Endothelial cell of umbilical vein (primary cell): ENCODE measurements around the gene FBXL3. TPM values are rescaled to one million over a fixed set of nuclear protein-coding genes. Genes with fewer than 3 reads are reported as not detected.

Experiments
- BruUV-seq: library from RNA; stranded (reverse); fragments of 400-500 nt; replicated peaks from 2 replicates; lab custom pipeline; 2021; lab: Mats Ljungman, UMichigan
- CTCF ChIA-PET: fragments of 300-600, 350-600 bp; sonication (Branson Sonifier 250); formaldehyde crosslinking; loops from one replicate; lab custom pipeline; 2021; ENCODE audit warnings: antibody characterized with exemption, inconsistent platforms; lab: Charles Lee
- POLR2A ChIA-PET: fragments of 300-600, 350-600 bp; sonication (Branson Sonifier 250); formaldehyde crosslinking; loops from one replicate; lab custom pipeline; 2021; ENCODE audit warnings: antibody characterized with exemption, inconsistent platforms; lab: Charles Lee
- DNase-seq: peaks from one replicate; pipeline ENCODE4 v3.0.0-alpha.2; 2011; ENCODE audit warnings: low read depth, low spot score
- FAIRE-seq: peaks from 2 replicates; lab custom pipeline; 2011; peaks lifted over from hg19 to GRCh38; lab: Jason Lieb, UNC
- H2AFZ ChIP-seq: 2 replicates; pipeline ENCODE4 v1.6.0; 2012; ENCODE audit warnings: low read depth, low read length, control low read depth, inconsistent platforms
- H3K27ac ChIP-seq: 2 replicates; pipeline ENCODE4 v1.5.1; 2011; ENCODE audit warnings: low read depth, mild to moderate bottlenecking, control low read depth, low read length, moderate library complexity; ENCODE audit not compliant: insufficient read depth
- H3K27me3 ChIP-seq, 2 experiments: 2 replicates each; pipeline versions ENCODE4 v1.6.0 to v1.6.1; 2011; ENCODE audit warnings: low read length in 2 of 2, mixed read lengths in 1 of 2; ENCODE audit not compliant: control insufficient read depth in 2 of 2, insufficient read depth in 2 of 2
- H3K36me3 ChIP-seq, 2 experiments: 2 replicates in 1 of 2; 3 replicates in 1 of 2; pipeline ENCODE4 v1.5.1; 2011; ENCODE audit warnings: low read length in 2 of 2, mild to moderate bottlenecking in 1 of 2, moderate library complexity in 1 of 2; ENCODE audit not compliant: control insufficient read depth in 2 of 2, insufficient read depth in 2 of 2; ENCODE audit errors: extremely low read depth in 1 of 2
- H3K4me1 ChIP-seq: 3 replicates; pipeline ENCODE4 v1.5.1; 2011; ENCODE audit warnings: mild to moderate bottlenecking, low read length; ENCODE audit not compliant: control insufficient read depth, insufficient read depth; ENCODE audit errors: extremely low read depth
- H3K4me2 ChIP-seq: 2 replicates; pipeline ENCODE4 v1.6.1; 2011; ENCODE audit warnings: low read length, control low read depth, mixed read lengths; ENCODE audit not compliant: insufficient read depth
- H3K4me3 ChIP-seq, 3 experiments: fragments of 200-600 bp in 1 of 3; sonication (generic), shearing (Covaris generic) in 1 of 3; replicated peaks in 1 of 3; 2 replicates each; pipeline ENCODE4 v1.5.1; 2011 to 2016; ENCODE audit warnings: control low read depth in 3 of 3, low read length in 3 of 3, mild to moderate bottlenecking in 2 of 3, inconsistent platforms in 1 of 3, low read depth in 1 of 3, moderate library complexity in 1 of 3; ENCODE audit not compliant: insufficient read depth in 1 of 3
- H3K79me2 ChIP-seq: 2 replicates; pipeline ENCODE4 v1.6.0; 2012; ENCODE audit warnings: low read length, inconsistent platforms; ENCODE audit not compliant: control insufficient read depth, insufficient read depth
- H3K9ac ChIP-seq: replicated peaks from 2 replicates; pipeline ENCODE3; 2011; ENCODE audit warnings: low read length, control low read depth; ENCODE audit not compliant: insufficient read depth; ENCODE audit errors: extremely low read depth
- H3K9me1 ChIP-seq: replicated peaks from 3 replicates; pipeline ENCODE4 v1.6.0; 2011; ENCODE audit warnings: mild to moderate bottlenecking, low read length; ENCODE audit not compliant: control insufficient read depth, insufficient read depth; ENCODE audit errors: extremely low read depth
- H3K9me3 ChIP-seq: replicated peaks from 2 replicates; pipeline ENCODE4 v1.5.1; 2012; ENCODE audit warnings: low read length, inconsistent platforms; ENCODE audit not compliant: control insufficient read depth, insufficient read depth
- H4K20me1 ChIP-seq: replicated peaks from 2 replicates; pipeline ENCODE3; 2011; ENCODE audit warnings: mild to moderate bottlenecking, low read length; ENCODE audit not compliant: control insufficient read depth, insufficient read depth; ENCODE audit errors: extremely low read depth
- EZH2 ChIP-seq: IDR thresholded peaks from 2 replicates; pipeline ENCODE4 v1.6.1; 2012; ENCODE audit warnings: borderline replicate concordance, low read depth, mild to moderate bottlenecking, moderate library complexity, low read length, inconsistent platforms; ENCODE audit not compliant: severe bottlenecking
- FOS ChIP-seq: IDR thresholded peaks from 2 replicates; pipeline ENCODE4 v1.6.1; 2011; ENCODE audit warnings: mild to moderate bottlenecking, low read length, moderate library complexity, borderline replicate concordance; ENCODE audit not compliant: insufficient read depth
- GATA2 ChIP-seq: IDR thresholded peaks from 2 replicates; pipeline ENCODE4 v1.7.0; 2011; ENCODE audit warnings: low read depth, mild to moderate bottlenecking, moderate library complexity, mixed read lengths, low read length; ENCODE audit not compliant: insufficient read length, insufficient read depth
- JUN ChIP-seq: IDR thresholded peaks from 2 replicates; pipeline ENCODE4 v1.6.1; 2011; ENCODE audit warnings: borderline replicate concordance, low read depth; ENCODE audit not compliant: insufficient read length, insufficient read depth
- MYC ChIP-seq: IDR thresholded peaks from one replicate; pipeline ENCODE4 v1.6.1; 2011; ENCODE audit warnings: mild to moderate bottlenecking, low read depth, low read length
- POLR2A ChIP-seq: IDR thresholded peaks from 2 replicates; pipeline ENCODE4 v1.6.1; 2012; ENCODE audit warnings: low read depth, mild to moderate bottlenecking, control low read depth, low read length
- POLR2AphosphoS5 ChIP-seq: IDR thresholded peaks from 2 replicates; pipeline ENCODE4 v1.6.1; 2012; ENCODE audit warnings: low read depth, mild to moderate bottlenecking, control low read depth, low read length, moderate library complexity; ENCODE audit not compliant: insufficient read depth
- dilution Hi-C: fragments of 300-500 bp; cut with MboI; formaldehyde crosslinking; loops from one replicate; pipeline ENCODE4 v1.15.0; 2019; ENCODE audit warnings: low sequenced_read_pairs; ENCODE audit not compliant: extremely low pct_ligation_motif_present
- intact Hi-C: fragments of 100-400 bp; cut with micrococcal nuclease; formaldehyde crosslinking; loops from one replicate; pipeline ENCODE4 v1.10.0; 2022
- polyA plus RNA-seq, 4 experiments: library from polyadenylated mRNA; depleted of rRNA in 3 of 4; stranded (reverse) in 3 of 4; unstranded in 1 of 4; fragments of >200 nt; gene quantifications; 2 replicates each; pipeline versions ENCODE4 v1.2.1 to v1.2.3, GENCODE V29; 2011 to 2012; ENCODE audit warnings: missing spikeins in 1 of 4
- total RNA-seq: library from RNA; stranded (reverse); gene quantifications from 2 replicates; pipeline ENCODE4 v1.2.3, GENCODE V29; 2021
- TF ChIP-seq, protein P1 (sequence below): IDR thresholded peaks from 2 replicates; pipeline ENCODE4 v1.6.1; 2011; ENCODE audit not compliant: insufficient read depth, insufficient read length
- TF ChIP-seq, protein P2 (sequence below), 2 donors: IDR thresholded peaks; 1 replicate in 1 of 2; 2 replicates in 1 of 2; pipeline ENCODE4 v1.5.1; 2011; ENCODE audit warnings: low read length in 2 of 2, mild to moderate bottlenecking in 2 of 2, moderate library complexity in 2 of 2, control low read depth in 1 of 2, inconsistent platforms in 1 of 2, low read depth in 1 of 2; ENCODE audit not compliant: insufficient read depth in 1 of 2; ENCODE audit errors: extremely low read depth in 1 of 2

Gene FBXL3
- total and polyA plus RNA-seq, 2 donors (not counting 3 experiments of a cell fraction or from before 2014, with no cell fraction given): 13.0 to 37.8 TPM

DNA sequence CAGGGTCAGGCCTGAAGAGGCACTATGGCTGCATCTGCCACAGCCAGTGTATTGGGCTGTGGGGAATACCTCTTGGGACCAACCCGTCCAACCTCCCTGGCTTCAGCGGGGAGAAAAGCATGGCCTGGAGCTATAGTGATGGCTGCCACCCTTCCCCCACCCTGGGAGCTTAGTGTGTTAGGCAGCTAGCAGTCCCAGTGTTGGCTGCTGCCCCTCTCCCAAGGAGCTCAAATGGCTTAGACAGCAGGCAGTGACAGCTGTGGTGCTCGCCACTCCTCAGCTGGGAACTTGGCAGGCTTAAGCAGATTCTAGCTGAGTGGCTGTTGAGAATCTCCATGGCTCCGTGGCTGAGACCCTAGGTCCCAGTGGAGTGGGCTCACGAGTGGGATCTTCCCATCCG is 58.9 kb downstream of the FBXL3 start:
- BruUV-seq: no TSS peak
- Histone ChIP-seq H3K4me2 (no peak overlapping the region), H3K27ac (no peak overlapping the region), H2AFZ (no peak overlapping the region), H3K27me3 (peaks cover 0 to 5% of the 10 kb centered on the region in 2 experiments), H3K9me1 (no peaks in the 10 kb centered on the region), H4K20me1 (no peaks in the 10 kb centered on the region), H3K9ac (no peak overlapping the region), H3K4me1 (no peaks in the 10 kb centered on the region), H3K4me3 (no peak overlapping the region), H3K9me3 (no peaks in the 10 kb centered on the region), H3K36me3 (no peaks in the 10 kb centered on the region), H3K79me2 (no peaks in the 10 kb centered on the region)
- FAIRE-seq (no peak), DNase-seq (no peak)
- POLR2A ChIA-PET: no interaction called here
- intact Hi-C loops (no loop called here), dilution Hi-C loops (no loop called here)
- TF ChIP-seq FOS: no peak
- TF ChIP-seq, protein P1, sequence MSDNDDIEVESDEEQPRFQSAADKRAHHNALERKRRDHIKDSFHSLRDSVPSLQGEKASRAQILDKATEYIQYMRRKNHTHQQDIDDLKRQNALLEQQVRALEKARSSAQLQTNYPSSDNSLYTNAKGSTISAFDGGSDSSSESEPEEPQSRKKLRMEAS: no peak
- TF ChIP-seq POLR2A: no peak
- no peak for TF ChIP-seq EZH2
- CTCF ChIA-PET: interaction anchor here (1.0 kb wide), 1 partner anchor 59 kb away, joined by 3 read pairs; no protein-coding TSS in a partner anchor

DNA sequence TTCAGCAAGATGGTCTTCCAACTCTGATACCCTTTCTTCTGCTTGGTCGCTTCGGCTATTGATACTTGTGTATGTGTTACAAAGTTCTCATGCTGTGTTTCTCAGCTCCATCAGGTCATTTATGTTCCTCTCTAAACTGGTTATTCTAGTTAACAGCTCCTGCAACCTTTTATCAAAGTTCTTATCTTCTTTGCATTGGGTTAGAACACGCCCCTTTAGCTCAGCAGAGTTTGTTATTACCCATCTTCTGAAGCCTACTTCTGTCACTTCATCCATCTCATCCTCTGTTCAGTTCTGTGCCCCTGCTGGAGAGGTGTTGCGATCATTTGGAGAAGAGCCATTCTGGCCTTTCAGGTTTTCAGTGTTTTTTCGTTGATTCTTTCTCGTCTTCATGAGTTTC is 59.9 kb downstream of the FBXL3 start:
- no peak for FAIRE-seq
- no peak for DNase-seq
- dilution Hi-C loops: no loop called here
- ChIA-PET POLR2A (no interaction called here), CTCF (no interaction called here)
- Histone ChIP-seq H3K27me3 (peaks cover 0 to 5% of the 10 kb centered on the region in 2 experiments), H2AFZ (no peak overlapping the region), H3K4me1 (no peaks in the 10 kb centered on the region), H3K4me2 (no peak overlapping the region), H3K4me3 (no peak overlapping the region), H3K9me1 (no peaks in the 10 kb centered on the region), H3K27ac (no peak overlapping the region), H3K79me2 (no peaks in the 10 kb centered on the region), H3K36me3 (no peaks in the 10 kb centered on the region), H3K9ac (no peak overlapping the region), H3K9me3 (no peaks in the 10 kb centered on the region), H4K20me1 (no peaks in the 10 kb centered on the region)
- no peak for TF ChIP-seq GATA2
- TF ChIP-seq POLR2AphosphoS5: no peak
- TF ChIP-seq, protein P1: no peak
- no peak for TF ChIP-seq MYC
- TF ChIP-seq, protein P2, sequence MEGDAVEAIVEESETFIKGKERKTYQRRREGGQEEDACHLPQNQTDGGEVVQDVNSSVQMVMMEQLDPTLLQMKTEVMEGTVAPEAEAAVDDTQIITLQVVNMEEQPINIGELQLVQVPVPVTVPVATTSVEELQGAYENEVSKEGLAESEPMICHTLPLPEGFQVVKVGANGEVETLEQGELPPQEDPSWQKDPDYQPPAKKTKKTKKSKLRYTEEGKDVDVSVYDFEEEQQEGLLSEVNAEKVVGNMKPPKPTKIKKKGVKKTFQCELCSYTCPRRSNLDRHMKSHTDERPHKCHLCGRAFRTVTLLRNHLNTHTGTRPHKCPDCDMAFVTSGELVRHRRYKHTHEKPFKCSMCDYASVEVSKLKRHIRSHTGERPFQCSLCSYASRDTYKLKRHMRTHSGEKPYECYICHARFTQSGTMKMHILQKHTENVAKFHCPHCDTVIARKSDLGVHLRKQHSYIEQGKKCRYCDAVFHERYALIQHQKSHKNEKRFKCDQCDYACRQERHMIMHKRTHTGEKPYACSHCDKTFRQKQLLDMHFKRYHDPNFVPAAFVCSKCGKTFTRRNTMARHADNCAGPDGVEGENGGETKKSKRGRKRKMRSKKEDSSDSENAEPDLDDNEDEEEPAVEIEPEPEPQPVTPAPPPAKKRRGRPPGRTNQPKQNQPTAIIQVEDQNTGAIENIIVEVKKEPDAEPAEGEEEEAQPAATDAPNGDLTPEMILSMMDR (IDR thresholded peaks at IDR 0.05; ENCODE audit: extremely low read depth in 1 of 2, insufficient read depth in 1 of 2, low read depth in 1 of 2, low read length in 2 of 2): no peak
- TF ChIP-seq FOS: no peak
- TF ChIP-seq POLR2A: no peak
- TF ChIP-seq EZH2: no peak
- no peak for TF ChIP-seq JUN
- intact Hi-C loops: no loop called here
- BruUV-seq: no TSS peak
